Esophagus squamous epithelium (tissue), 4 donors: Measurements from ENCODE around the gene TIMM9.

Experiments used
- CTCF ChIP-seq, 6 experiments: fragments of 450-650 bp in 4 of 6; fragments of 200-600 bp in 2 of 6; sonication (generic) in 2 of 6; IDR thresholded peaks; one replicate each; pipeline ENCODE4 v1.5.1; 2016 to 2019; ENCODE audit warnings: antibody characterized with exemption in 6 of 6, mild to moderate bottlenecking in 4 of 6, moderate library complexity in 4 of 6
- POLR2A ChIP-seq, 4 donors: fragments of 450-650 bp; IDR thresholded peaks; one replicate each; pipeline ENCODE4 v1.6.1; 2017; ENCODE audit warnings: antibody characterized with exemption in 4 of 4, mild to moderate bottlenecking in 4 of 4, moderate library complexity in 3 of 4

- no peak for TF ChIP-seq CTCF (IDR thresholded peaks at IDR 0.05)
- TF ChIP-seq POLR2A (IDR thresholded peaks at IDR 0.05): no peak
Measured at GRCh38 chr14:58460772-58461171, 33.4 kb upstream of the TIMM9 start.
